IPS-NIHi7 (cell line): Measurements from ENCODE around the gene DMRT3.
"Not testable (repeated sequence)": the region's sequence is repeated elsewhere in the genome, so short reads cannot be mapped to it uniquely, and the experiment has no call there.

ENCODE experiments used
- DNase-seq: peaks from one replicate; pipeline ENCODE4 v3.0.0; 2012; ENCODE audit warnings: mixed read lengths; ENCODE audit errors: extremely low spot score

DMRT3 gene

DNA sequence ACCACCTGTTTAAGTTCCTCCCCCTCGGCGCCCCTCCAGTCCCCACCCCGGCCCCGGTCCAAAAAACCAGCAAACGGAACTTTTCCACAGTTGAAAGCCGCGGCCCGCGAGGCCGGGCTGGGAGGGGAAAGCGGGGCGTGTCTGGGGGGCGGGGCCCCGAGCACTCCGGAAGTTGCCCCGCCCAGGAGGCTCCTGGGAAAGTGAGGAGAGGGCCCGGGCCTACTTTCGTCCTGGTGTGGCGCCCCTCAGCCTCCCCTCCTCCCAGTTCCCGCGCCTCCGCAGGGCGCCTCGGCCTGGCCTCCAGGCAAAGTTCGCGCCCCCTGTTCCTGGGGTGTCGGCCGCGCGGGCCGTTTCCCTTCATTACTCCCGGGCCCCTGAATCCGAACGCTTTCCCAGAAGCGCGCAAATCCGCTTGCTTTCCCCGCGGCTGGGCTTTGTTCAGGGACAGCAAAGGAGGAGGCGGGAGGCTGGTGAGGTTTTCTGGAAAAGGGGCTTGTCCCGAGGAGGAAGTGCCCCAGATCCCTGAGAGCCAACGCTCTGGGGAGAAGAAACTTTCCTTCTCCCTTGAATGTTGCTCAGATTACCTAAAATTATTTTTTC, 4.5 kb upstream of the DMRT3 start:
- DNase-seq: peak; percentile 83

DNA sequence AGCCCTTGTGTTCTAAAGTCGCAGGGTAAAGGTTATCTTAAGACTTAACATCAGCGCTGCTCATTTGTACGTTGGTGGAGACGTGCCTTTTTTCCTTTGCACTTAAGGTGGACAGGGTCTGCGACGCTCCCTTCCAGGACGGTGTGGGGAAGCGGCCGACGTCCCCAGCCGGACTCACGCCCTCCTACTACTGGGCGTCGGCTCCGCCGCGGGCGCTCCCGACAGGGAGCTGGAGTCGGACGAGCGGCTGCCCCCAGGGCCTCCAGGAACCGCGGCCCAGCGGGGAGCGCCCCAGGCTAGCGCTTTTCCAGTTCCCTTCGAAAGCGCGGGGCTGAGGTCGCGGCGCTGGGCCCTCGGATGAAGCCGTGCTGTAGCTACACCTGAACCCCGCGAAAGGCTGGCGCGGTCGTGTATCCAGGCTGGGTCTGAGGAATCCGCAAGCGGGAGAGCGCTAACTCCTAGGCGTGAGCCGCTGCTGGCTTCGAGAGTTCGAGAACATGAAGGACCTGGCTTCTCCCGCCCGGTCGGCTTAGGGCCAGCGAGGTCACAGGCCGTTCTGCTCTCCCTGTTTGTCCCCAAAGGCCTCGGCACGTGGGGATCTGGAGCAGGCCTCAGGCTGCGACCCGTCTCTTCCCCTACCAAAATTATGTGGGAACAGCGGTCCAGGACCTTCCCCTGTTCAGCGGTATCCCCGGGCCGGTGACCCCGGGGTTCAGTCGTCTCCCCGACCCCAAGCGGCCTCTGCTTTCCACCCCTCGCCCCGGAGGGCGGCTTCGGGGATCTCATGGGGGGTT, 3.8 kb upstream of the DMRT3 start:
- peak; percentile 27 for DNase-seq

DNA sequence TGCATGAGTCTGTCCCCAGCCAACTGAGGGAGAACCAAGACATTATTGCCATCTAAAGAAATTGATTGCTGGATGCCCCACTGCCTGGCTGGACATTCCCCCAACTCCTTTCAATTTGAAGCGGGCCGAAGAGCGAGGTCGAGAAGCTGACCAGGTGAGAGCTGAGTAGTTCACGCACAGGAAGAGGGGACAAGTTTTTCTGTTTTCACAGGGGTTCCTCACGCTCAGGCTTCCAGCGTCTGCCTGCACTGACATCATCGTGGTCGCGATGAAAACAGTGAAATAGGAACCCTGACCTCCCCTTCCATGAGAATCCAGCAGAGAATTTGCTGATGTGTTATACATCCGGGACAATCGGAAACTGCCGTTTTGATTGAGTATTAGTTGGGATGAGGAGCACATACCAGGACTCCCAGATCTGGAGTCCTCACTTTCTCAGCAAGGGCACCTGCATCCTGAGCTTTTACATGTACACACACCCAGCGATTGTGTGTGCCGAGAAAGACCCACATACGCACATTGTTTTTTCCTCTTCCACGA, 3.1 kb upstream of the DMRT3 start:
- DNase-seq: no peak

DNA sequence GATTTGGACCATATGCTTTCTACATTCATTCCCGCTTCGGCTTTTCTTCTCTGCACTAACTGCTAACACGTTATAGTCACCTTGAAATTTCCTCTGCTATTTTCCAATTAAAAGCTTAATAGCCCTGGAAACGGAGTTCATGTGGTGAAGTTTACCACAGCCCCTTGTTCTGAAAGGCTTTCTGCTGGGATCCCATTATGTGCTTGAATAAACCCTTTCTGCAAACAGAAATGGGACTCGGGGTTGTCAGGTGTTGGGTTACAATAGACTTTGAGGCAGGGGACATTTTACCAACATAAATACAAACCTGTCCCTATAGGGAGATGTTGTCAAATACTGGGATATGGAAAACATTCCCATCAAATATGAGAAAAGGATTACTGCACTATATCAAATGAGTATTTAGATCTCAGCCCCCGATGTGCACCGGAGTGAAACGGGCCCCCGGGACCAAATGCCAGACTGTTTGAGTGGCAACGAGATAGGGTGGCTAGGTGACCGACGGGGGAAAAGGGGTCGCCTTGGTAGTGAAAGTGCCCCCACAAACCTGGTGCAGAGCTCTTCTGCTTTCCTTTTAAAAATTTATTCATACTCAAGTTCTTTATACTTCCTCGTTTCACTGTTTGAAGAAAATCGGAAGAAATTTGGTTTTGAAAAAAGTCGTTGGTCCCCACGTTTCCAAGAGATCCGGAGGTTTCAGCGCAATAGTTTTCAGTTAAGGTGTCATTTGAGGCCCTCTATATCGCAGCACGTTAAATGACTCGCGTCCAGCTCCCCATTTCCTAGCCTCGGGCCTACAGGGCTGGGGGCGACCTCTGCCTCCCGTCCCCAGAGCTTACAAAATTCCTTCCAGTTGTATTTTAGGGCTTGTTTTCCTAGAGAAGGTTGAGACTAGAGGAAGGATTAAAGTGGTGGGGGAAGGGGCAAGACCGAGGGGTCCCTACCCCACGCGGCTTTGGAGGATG, 2.1 kb upstream of the DMRT3 start:
- DNase-seq: no peak

DNA sequence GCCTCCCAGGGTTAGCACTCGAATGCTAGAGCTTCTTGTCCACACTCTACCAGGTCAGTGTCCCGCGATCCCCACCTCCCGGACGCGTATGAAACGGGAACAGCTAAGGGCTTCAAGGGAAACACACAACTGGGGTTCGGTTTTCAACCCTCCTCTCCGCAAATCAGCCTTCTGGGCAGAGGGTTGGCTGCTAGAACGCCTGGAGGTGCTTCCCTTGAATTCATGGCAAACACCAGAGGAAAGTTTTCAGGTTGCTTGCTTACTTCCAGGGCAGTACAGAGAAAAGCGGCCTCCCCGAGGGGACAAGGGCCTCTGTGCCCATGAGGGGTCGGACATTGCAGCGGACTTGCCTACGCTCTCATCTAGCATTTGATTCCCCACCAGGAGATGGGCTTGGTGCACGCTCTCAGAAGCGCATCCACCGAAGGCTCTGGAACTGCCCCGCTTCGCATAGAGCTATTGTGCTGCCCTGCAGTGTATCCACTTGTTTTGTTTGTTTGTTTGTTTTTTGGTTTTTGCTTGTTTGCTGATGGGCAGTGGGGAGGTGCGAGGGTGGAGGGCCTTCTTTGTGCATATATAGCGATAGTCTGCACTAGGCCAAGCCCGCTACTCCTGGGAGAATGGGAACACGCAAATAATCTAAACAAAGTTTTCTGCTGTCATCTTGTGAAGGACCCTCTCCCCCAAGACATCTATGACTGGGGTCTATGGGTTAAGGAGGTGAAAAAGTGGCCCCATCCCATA, 1.3 kb upstream of the DMRT3 start:
- DNase-seq: no peak

DNA sequence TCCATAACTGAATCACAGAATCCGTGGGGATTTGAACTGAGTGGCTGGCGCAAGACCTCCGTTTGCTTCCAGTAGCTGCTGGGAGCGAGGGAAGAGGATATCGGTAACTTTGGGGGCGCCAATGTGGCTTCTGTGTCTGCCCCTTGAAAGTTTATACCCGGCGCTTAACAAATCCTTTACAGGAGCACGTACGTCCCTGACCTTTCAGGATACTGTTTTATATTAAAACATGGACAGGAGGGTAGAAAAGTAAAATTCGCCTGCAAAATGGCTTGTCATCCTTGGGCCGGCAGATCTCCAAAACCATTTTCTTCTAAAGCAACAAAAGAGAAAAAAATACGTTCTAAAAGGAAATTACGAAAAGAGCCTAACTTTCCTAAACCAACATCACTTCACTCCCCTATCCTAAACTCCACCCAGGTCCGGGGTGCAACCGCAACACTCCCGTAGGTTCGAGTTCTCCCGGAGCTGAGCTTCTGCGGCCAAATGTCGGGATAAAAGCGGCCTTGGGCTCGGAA, 656 bp upstream of the DMRT3 start:
- DNase-seq: no peak

DNA sequence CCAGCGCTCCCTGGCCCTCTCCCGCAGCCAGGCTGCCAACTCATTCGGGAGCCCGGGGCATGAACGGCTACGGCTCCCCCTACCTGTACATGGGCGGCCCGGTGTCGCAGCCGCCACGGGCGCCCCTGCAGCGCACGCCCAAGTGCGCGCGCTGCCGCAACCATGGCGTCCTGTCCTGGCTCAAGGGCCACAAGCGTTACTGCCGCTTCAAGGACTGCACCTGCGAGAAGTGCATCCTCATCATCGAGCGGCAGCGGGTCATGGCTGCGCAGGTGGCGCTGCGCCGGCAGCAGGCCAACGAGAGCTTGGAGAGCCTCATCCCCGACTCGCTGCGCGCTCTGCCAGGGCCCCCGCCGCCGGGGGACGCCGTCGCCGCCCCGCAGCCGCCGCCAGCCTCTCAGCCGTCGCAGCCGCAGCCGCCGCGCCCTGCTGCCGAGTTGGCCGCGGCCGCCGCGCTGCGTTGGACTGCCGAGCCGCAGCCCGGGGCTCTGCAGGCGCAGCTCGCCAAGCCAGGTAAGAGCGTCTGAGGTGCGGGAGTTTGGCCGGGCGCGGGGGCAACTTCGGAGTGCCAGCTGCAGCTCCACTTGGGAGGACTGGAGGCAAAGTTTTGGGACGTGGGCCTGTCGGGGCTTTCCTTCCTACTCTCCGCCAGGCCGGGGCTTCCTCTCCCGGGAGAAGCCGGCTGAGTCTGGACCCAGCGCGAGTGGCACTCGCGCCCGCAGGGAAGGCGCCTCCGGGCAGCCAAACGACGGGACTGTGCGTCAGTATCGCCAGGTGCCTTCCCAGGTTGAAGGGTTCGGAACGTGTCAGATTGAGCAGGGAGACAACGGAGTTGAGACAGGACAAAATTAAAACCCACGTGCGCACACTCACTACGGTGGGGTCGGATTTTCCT, 735 bp downstream of the DMRT3 start:
- DNase-seq: peak; percentile 28

DNA sequence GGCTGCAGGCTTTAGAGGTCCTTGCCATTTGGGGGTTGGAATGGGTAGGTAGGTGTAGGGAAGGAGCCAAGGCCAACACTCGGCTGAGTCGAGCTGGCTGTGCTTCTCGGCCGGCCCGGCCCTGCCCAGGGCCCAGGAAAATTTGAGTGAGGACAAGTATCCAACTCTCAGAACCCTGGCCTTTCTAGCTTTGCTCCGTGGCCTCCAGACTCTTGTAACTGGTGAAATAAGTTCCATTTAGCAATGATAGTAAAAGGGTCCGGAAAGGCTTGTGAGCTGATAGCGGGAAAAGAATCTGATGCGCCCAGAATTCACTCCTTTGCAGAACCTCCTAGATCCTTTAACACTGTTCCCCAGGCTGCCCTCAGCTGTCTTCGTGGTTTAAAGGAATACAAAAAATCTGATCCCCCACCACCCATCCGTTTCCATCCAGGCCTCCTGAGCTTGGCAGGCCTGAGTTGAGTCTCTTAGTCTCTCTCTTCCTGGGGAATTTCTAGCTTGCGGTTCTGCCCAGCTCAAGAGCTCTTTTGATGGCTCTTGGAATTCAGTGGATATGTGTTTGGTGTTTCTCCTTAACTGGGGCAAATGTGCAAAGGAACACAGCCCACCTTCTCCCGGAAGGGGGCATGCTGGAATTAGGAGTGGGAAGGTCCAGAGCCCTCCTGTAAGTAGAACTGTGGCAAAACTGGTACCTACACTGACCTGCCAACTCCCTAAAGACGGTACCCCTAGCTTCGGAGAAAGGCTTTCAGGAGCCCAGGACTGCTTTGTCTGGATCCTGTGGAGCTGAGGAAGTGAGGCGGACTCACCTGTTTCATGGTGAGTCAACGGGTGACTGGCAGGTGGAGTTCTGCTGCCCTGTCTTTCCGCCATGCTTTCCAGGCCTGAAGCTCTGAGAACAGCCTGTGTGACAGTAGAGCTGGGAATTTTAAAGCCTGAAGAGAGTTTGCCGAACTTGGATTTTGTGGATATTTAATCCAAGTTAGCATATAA, 1.7 kb downstream of the DMRT3 start:
- no peak for DNase-seq

DNA sequence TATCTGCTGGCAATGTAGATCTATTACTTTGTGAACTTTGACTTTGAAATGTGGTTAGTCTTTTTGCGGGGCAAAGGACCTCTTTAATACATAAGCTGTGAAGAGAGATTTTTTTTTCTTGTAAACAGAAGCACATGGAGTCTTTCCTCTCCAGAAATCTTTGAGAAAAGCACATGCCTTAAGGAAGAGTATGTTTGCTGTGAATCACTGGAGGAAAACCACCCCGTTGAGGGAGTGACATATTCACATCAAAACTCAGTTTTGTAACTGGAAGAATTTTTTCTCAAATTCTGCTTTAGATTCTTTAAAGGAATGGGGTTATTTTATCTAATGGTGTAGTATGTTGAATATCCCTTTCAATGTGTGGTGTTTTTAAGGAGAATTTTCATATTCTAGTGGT, 3.5 kb downstream of the DMRT3 start:
- no peak for DNase-seq

DNA sequence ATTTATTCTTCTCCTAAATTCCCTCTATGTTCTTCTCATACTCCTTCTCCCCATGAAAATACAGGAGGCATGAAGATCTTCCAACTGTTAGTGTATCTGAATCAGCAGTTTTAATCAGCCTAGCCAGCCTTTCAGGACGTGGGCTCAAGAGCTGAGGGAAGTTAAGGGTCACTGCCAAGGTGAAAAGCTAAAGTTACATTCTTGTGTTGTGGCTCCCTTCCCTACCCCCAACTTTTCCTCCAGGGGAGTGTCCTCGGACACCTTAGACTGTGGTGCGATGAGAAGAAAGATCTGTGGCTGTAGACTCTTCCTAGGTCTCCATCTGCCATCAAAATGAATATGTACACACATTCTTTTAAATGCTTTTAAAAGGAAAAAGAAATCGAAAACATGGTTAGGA, 4.2 kb downstream of the DMRT3 start:
- DNase-seq: no peak

DNA sequence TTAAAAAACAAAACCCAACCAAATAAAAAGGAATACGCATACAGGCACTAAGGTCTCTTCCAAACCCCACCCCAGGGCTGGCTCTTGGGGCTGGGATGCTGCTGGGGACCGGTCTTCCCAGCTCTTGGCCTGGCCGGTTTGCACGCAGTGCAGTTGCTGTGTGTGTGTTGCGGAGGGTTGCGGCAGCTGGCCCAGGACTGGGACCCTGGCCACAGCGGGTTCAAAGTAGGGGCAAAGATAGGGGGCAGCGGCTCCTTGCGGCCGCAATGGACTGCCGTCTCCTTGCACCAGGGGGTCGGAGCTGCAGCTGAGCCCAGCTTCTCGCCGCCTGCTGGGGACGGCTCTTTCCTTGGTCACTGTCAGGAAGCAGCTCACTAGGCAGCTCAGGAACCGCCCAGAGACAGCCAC, 5.0 kb downstream of the DMRT3 start:
- peak; percentile 56 for DNase-seq

DNA sequence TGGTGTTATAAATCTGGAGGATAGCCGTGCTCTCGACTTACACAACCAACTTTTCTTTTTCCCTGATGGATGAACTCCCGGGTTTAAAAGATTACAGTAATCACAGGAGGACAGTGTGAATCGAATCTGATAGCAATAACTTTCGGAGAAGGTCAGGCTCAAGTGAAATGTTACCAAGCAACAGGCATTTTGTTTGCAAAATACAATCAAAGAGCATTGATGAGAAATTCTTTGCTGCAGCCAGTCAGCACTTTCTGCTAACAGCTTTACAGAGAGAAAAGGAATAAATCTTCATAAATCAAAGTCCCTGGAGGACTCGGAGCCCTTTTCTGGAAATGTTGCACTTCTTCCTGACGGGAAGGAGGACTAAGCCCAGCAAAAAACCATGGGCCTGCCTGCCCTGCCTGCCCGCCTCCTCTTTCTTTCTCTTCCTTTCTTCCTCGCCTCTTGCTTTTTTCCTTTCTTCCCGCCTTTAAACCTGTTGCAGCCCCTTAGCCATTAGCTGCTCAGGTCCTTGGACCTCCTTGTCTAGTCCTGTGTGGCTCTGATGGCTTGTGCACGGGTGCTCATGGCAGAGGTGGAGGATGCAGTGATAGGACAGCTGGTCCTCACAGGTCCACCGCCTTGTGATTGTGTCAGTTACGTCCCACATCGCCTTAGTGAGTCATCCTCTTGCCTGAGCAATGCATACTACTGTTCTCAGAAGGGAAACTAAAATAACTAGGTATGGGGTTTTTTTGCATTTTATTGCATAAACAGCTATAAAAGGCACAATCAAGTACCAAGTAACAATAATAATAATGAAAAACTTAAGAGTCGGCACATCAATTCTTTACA, 6.2 kb downstream of the DMRT3 start:
- no peak for DNase-seq

DNA sequence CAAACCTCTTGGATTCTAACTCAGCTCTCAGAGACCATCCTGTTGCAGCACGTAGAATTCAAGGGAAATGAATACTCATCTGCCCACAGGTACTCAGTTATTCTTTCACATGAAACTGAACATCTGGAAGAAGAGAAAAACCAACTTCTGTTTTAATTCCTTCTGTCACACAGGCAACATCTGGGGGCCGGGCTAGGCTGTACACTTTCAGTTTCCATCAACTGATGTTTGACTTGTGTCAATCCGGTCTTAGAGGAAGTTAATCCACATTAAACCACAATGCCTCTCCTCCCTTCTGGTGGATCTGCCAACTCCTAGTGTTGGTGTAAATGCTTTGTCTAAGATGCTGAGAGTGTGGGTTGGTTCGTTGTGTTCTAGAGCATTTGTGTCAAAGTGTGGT, 17.6 kb downstream of the DMRT3 start:
- DNase-seq: no peak

DNA sequence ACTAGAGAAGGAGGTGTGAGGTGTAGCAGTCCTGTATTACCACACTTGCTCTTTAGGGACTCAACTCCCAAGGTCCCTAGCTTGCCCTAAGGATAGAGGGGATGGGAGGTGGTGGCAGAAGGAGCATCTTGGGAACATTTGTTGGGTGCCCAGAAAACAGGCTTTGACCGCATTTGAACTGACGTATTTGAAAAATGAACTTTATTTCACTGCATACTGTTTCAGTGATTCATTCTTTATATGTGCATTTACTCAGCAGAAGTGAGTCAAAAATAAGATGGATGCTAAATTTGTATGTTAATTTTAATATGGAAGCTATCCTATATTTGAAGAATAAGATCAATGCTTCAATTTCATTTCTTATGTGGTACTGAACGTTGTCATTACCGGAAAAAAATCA, 18.7 kb downstream of the DMRT3 start:
- no peak for DNase-seq

DNA sequence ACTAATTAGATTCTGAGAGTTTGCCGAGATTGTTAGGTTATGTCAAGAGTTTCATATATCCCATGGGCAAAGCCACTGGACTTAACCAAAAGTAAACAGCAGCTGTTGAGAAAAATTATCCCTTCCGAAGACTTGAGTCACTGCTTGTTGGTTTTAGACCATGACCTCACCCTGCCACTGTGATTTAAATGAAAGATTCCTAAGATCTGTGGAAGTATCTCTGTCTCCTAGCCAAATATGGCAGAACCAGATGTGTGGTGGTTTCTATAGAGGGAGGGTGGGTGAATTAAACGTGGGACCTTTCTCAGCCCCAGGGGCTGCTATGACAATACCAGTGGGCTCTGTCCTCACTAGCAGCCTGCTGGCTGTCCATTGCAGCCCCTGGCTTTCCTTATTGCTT, 19.3 kb downstream of the DMRT3 start:
- DNase-seq: no peak

DNA sequence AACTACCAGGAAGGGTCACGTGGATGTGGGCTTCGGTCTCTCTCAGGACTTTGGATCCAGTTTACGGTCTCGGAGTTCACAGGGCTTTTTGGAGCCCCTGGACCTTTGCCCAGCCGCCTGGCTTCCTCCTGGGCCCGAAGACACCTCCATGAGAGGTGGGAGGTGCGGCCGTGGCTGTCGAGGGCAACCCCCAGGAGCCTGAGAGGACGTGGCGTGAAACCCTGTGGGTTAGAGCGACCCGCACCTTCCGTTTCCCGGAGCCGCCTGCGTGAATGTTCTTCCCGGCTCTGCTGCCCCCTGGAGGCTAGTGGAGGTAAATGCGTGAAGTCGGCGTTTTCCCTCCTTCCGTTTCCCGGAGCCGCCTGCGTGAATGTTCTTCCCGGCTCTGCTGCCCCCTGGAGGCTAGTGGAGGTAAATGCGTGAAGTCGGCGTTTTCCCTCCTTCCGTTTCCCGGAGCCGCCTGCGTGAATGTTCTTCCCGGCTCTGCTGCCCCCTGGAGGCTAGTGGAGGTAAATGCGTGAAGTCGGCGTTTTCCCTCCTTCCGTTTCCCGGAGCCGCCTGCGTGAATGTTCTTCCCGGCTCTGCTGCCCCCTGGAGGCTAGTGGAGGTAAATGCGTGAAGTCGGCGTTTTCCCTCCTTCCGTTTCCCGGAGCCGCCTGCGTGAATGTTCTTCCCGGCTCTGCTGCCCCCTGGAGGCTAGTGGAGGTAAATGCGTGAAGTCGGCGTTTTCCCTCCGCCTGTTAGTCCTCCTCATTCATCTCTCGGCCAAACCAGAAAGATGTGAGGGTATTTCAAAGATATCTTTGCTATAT, 22.1 kb downstream of the DMRT3 start:
- DNase-seq: not testable (repeated sequence)

DNA sequence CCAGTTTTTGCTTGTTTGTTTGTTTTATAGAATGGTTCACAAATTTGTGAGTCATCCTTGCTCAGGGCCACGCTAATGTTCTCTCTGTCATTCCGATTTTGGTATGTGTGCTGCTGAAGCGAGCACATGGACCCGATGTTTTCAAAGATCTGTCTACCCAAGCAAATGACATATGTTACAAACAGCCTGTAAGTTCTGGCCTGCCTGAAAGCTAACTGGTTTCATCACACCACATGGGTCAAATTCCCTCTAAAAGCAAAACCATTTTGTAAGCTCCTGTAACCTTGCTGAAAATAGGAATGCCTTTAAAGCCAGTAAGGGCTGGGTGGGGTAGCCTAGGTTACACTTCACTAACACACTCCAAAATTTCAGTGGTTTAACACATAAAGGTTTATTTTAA, 25.4 kb downstream of the DMRT3 start:
- DNase-seq: no peak
